GM12878 (cell line): ENCODE measurements around the gene ASAP2. TPM values are rescaled to one million over a fixed set of nuclear protein-coding genes. Genes with fewer than 3 reads are reported as not detected.

Experiments
- ATAC-seq: fragments of 200-7000 bp; cut with Tn5 transposase; 3 replicates; pipeline ENCODE4 v1.9.1; 2020; ENCODE audit warnings: mild to moderate bottlenecking, moderate library complexity
- BruUV-seq: library from RNA; stranded (reverse); fragments of 400-500 nt; replicated peaks from 2 replicates; lab custom pipeline; 2021; lab: Mats Ljungman, UMichigan
- CTCF ChIA-PET: fragments of 300-600 bp; sonication (Branson Sonifier 250); formaldehyde crosslinking; extraction: SDS; loops from one replicate; lab custom pipeline; 2021; ENCODE audit warnings: inconsistent platforms; lab: Yijun Ruan, JAX
- POLR2A ChIA-PET: fragments of 350-600 bp; formaldehyde crosslinking; extraction: SDS; loops from one replicate; lab custom pipeline; 2021; ENCODE audit warnings: inconsistent platforms; lab: Charles Lee
- RAD21 ChIA-PET: fragments of 300-600 bp; sonication (Branson Sonifier 250); formaldehyde crosslinking; loops from one replicate; lab custom pipeline; 2023; ENCODE audit warnings: antibody characterized with exemption; ENCODE audit not compliant: unreplicated experiment; lab: Charles Lee
- SMC1A ChIA-PET: fragments of 300-600 bp; sonication (Branson Sonifier 250); formaldehyde crosslinking; loops from one replicate; lab custom pipeline; 2023; ENCODE audit not compliant: unreplicated experiment, uncharacterized antibody; lab: Charles Lee
- DNase-seq: peaks from one replicate; pipeline ENCODE4 v3.0.0-alpha.2; 2011; ENCODE audit warnings: low read depth, low spot score
- FAIRE-seq: peaks from 3 replicates; lab custom pipeline; 2011; peaks lifted over from hg19 to GRCh38; lab: Jason Lieb, UNC
- H2AFZ ChIP-seq: 2 replicates; pipeline ENCODE4 v1.6.0; 2011; ENCODE audit warnings: low read depth, low read length, control low read depth; ENCODE audit not compliant: control insufficient read depth
- H3K27ac ChIP-seq: 2 replicates; pipeline ENCODE4 v1.5.1; 2011; ENCODE audit warnings: control low read depth; ENCODE audit not compliant: control insufficient read depth, insufficient read depth
- H3K27me3 ChIP-seq, 2 experiments: replicated peaks in 1 of 2; 2 replicates each; pipeline versions ENCODE4 v1.6.0 to v1.6.1; 2011; ENCODE audit warnings: low read length in 1 of 2; ENCODE audit not compliant: control insufficient read depth in 2 of 2, insufficient read depth in 2 of 2
- H3K36me3 ChIP-seq, 2 experiments: 2 replicates each; pipeline ENCODE4 v1.5.1; 2011; ENCODE audit warnings: low read length in 1 of 2; ENCODE audit not compliant: control insufficient read depth in 2 of 2, insufficient read depth in 2 of 2
- H3K4me1 ChIP-seq: 2 replicates; pipeline ENCODE4 v1.6.1; 2011; ENCODE audit warnings: mild to moderate bottlenecking, low read length, moderate library complexity, mixed read lengths; ENCODE audit not compliant: control insufficient read depth, insufficient read depth
- H3K4me2 ChIP-seq: 2 replicates; pipeline ENCODE4 v1.6.0; 2011; ENCODE audit warnings: control low read depth; ENCODE audit not compliant: control insufficient read depth, insufficient read depth
- H3K4me3 ChIP-seq: fragments of 200-600 bp; sonication (generic); 2 replicates; pipeline ENCODE4 v1.5.1; 2016
- H3K79me2 ChIP-seq: 2 replicates; pipeline ENCODE4 v1.6.0; 2011; ENCODE audit warnings: low read length; ENCODE audit not compliant: control insufficient read depth, insufficient read depth
- H3K9ac ChIP-seq: 2 replicates; pipeline ENCODE4 v1.8.0; 2011; ENCODE audit warnings: low read length, control low read depth, mixed read lengths; ENCODE audit not compliant: control insufficient read depth, insufficient read depth
- H3K9me3 ChIP-seq: replicated peaks from 3 replicates; pipeline ENCODE4 v1.5.1; 2011; ENCODE audit warnings: mild to moderate bottlenecking, low read length; ENCODE audit not compliant: control insufficient read depth, insufficient read depth
- H4K20me1 ChIP-seq: 2 replicates; pipeline ENCODE4 v1.6.0; 2011; ENCODE audit not compliant: control insufficient read depth, insufficient read depth
- CEBPB ChIP-seq, 2 experiments: fragments of 150-350 bp in 1 of 2; IDR thresholded peaks; 2 replicates each; pipeline ENCODE4 v1.6.1; 2012 to 2014; ENCODE audit warnings: low read depth in 2 of 2, low read length in 2 of 2, borderline replicate concordance in 1 of 2, inconsistent platforms in 1 of 2
- CHD1 ChIP-seq: IDR thresholded peaks from 2 replicates; pipeline ENCODE4 v1.6.1; 2012; ENCODE audit warnings: low read depth, low read length, improper control_type of control experiment
- EGR1 ChIP-seq, 2 experiments: IDR thresholded peaks; 1 replicate in 1 of 2; 2 replicates in 1 of 2; pipeline ENCODE4 v1.6.1; 2011 to 2012; ENCODE audit warnings: low read depth in 2 of 2, low read length in 2 of 2, borderline replicate concordance in 1 of 2, mild to moderate bottlenecking in 1 of 2, moderate library complexity in 1 of 2
- FOS ChIP-seq: IDR thresholded peaks from 3 replicates; pipeline ENCODE4 v1.6.1; 2011; ENCODE audit warnings: borderline replicate concordance; ENCODE audit not compliant: insufficient read length; ENCODE audit errors: extremely low read depth
- FOXK2 ChIP-seq: fragments of 450-650 bp; IDR thresholded peaks from 2 replicates; pipeline ENCODE4 v1.6.1; 2017; ENCODE audit warnings: mild to moderate bottlenecking, moderate library complexity
- GABPA ChIP-seq: IDR thresholded peaks from 2 replicates; pipeline ENCODE4 v1.6.1; 2014; ENCODE audit warnings: antibody characterized with exemption, low read depth, mild to moderate bottlenecking, inconsistent platforms
- IKZF2 ChIP-seq, 2 experiments: fragments of 450-650 bp; IDR thresholded peaks; 2 replicates each; pipeline ENCODE4 v1.6.1; 2017; ENCODE audit warnings: mild to moderate bottlenecking in 2 of 2, moderate library complexity in 2 of 2
- PKNOX1 ChIP-seq: fragments of 450-650 bp; IDR thresholded peaks from 2 replicates; pipeline ENCODE4 v1.6.1; 2016; ENCODE audit warnings: mild to moderate bottlenecking
- RBBP5 ChIP-seq: fragments of 200-600 bp; sonication (generic); conservative IDR thresholded peaks from 2 replicates; pipeline ENCODE4 v1.6.1; 2016
- RUNX3 ChIP-seq: IDR thresholded peaks from 2 replicates; pipeline ENCODE4 v1.6.1; 2012; ENCODE audit warnings: low read length, inconsistent platforms
- SMAD1 ChIP-seq: fragments of 450-650 bp; IDR thresholded peaks from 2 replicates; pipeline ENCODE4 v1.6.1; 2018; ENCODE audit warnings: mild to moderate bottlenecking, low read depth; ENCODE audit not compliant: partially characterized antibody
- TAF1 ChIP-seq: IDR thresholded peaks from 2 replicates; pipeline ENCODE4 v1.6.1; 2011; ENCODE audit warnings: mild to moderate bottlenecking, low read depth, low read length, borderline replicate concordance
- TCF3 ChIP-seq: IDR thresholded peaks from 2 replicates; pipeline ENCODE4 v1.6.1; 2012; ENCODE audit warnings: low read depth, mild to moderate bottlenecking, low read length, borderline replicate concordance; ENCODE audit not compliant: insufficient read depth
- YY1 ChIP-seq: IDR thresholded peaks from 2 replicates; pipeline ENCODE4 v1.6.1; 2011; ENCODE audit warnings: low read depth, mild to moderate bottlenecking, low read length
- ZBTB11 ChIP-seq: fragments of 450-650 bp; formaldehyde crosslinking; IDR thresholded peaks from 2 replicates; pipeline ENCODE4 v1.5.0; 2022; ENCODE audit warnings: mild to moderate bottlenecking, missing genetic modification characterization
- ZBTB4 ChIP-seq: fragments of 450-650 bp; formaldehyde crosslinking; IDR thresholded peaks from 2 replicates; pipeline ENCODE4 v1.4.0; 2022; ENCODE audit warnings: mild to moderate bottlenecking, moderate library complexity
- WGBS: methylation state at CpG from one replicate; pipeline ENCODE4 v1.1.6; 2016; ENCODE audit warnings: low lambda C conversion rate; ENCODE audit not compliant: insufficient replicate concordance, insufficient coverage; ENCODE audit errors: missing lambda C conversion rate; 5-methylcytosine and 5-hydroxymethylcytosine counted together
- in situ Hi-C: fragments of 300-500 bp; cut with MboI; formaldehyde crosslinking; loops from 9 replicates; pipeline ENCODE4 v1.14.3; 2018; ENCODE audit warnings: mixed read lengths
- intact Hi-C: fragments of 100-400 bp; cut with micrococcal nuclease; formaldehyde crosslinking; loops from one replicate; pipeline ENCODE4 v1.14.2; 2022; ENCODE audit not compliant: unreplicated experiment
- polyA plus RNA-seq, 11 experiments: library from polyadenylated mRNA; depleted of rRNA in 4 of 11; unstranded in 6 of 11; stranded (reverse) in 5 of 11; fragments of >200 nt; fragmentation: Nextera tagmentation in 4 of 11; fragmentation: Illumina TruSeq in 1 of 11; extraction: Ambion mirVana in 4 of 11; extraction: Trizol in 1 of 11; gene quantifications; 1 replicate in 1 of 11; 2 replicates in 10 of 11; pipeline versions ENCODE4 v1.2.1 to v1.2.3, GENCODE V29; 2011 to 2016; ENCODE audit warnings: inconsistent platforms in 2 of 11, missing spikeins in 2 of 11, low read depth in 1 of 11
- total RNA-seq, 4 experiments: library from RNA; depleted of rRNA in 3 of 4; stranded (reverse); fragments of >200 nt in 3 of 4; fragmentation: Illumina TruSeq in 1 of 4; extraction: Trizol in 1 of 4; gene quantifications; 2 replicates each; pipeline versions ENCODE4 v1.2.1 to v1.2.3, GENCODE V29; 2013 to 2021

The ASAP2 gene
- total and polyA plus RNA-seq, 10 of the 15 experiments (the other 5 are each of a cell fraction or from before 2014, with no cell fraction given) = 0.05 to 0.27 (median 0.07) TPM; not detected in 4

GRCh38 chr2:9264301-9264700 is 57.7 kb downstream of the ASAP2 start (continued):
- TF ChIP-seq RUNX3 (no peak), FOXK2 (no peak), IKZF2 (IDR thresholded peaks at IDR 0.05) (no peak), TCF3 (no peak)

- 55% methylated on average over 5 of the region's 5 CpGs for WGBS
- Histone ChIP-seq H3K9me3 (no peaks in the 10 kb centered on the region), H3K4me2 (no peak overlapping the region), H3K27ac (no peak overlapping the region), H3K4me3 (no peak overlapping the region), H3K27me3 (peaks cover 0 to 2% of the 10 kb centered on the region in 2 experiments; a peak in 1 of 4 replicates), H3K79me2 (no peaks in the 10 kb centered on the region), H3K4me1 (no peaks in the 10 kb centered on the region), H3K36me3 (no peaks in the 10 kb centered on the region), H2AFZ (no peak overlapping the region), H3K9ac (no peak overlapping the region), H4K20me1 (no peaks in the 10 kb centered on the region)
- ChIA-PET CTCF (no interaction called here), RAD21 (no interaction called here), SMC1A (no interaction called here), POLR2A (no interaction called here)
- TF ChIP-seq TAF1 (no peak), GABPA (no peak), FOS (no peak), ZBTB11 (CRISPR knock-in tag) (no peak), ZBTB4 (CRISPR knock-in tag) (no peak), SMAD1 (no peak), PKNOX1 (no peak), YY1 (no peak), CHD1 (no peak), CEBPB (IDR thresholded peaks at IDR 0.05; ENCODE audit: borderline replicate concordance in 1 of 2, low read depth in 2 of 2, low read length in 2 of 2) (no peak), RBBP5 (no peak), EGR1 (IDR thresholded peaks at IDR 0.05; ENCODE audit: borderline replicate concordance in 1 of 2, low read depth in 2 of 2, low read length in 2 of 2) (no peak)
- ATAC-seq (no peak), FAIRE-seq (no peak), DNase-seq (no peak)
- intact Hi-C loops = no loop called here
- BruUV-seq = no TSS peak
- in situ Hi-C loops = no loop called here
These were observed 60.1 kb downstream of the ASAP2 start for GRCh38 chr2:9266711-9267110.
